Stimulated activated naive B cell treated with anti-CD40 and anti-IgM and Interleukin-4, amounts not matched to agents 10 μg/mL and 1 μg/mL and 100 μg/mL, for 72 hours (primary cell): ENCODE measurements around the gene SOWAHB.

Experiments used
- ATAC-seq, 2 donors: fragments of 150-1000 bp; cut with Tn5 transposase; replicated peaks; 2 replicates each; pipeline ENCODE4 v1.10.0; 2021; ENCODE audit warnings: moderate library complexity in 1 of 2
- DNase-seq: peaks from one replicate; pipeline ENCODE4 v3.0.0; 2021
- H3K27ac Mint-ChIP-seq: one replicate; pipeline ENCODE4 v1.8.0; 2022; ENCODE audit warnings: mild to moderate bottlenecking, mixed read lengths
- H3K27me3 Mint-ChIP-seq, 2 donors: one replicate each; pipeline ENCODE4 v1.8.0; 2022; ENCODE audit warnings: mixed read lengths in 2 of 2
- H3K36me3 Mint-ChIP-seq, 2 donors: one replicate each; pipeline ENCODE4 v1.8.0; 2022; ENCODE audit warnings: mixed read lengths in 2 of 2, mild to moderate bottlenecking in 1 of 2
- H3K4me1 Mint-ChIP-seq, 2 donors: one replicate each; pipeline ENCODE4 v1.8.0; 2022; ENCODE audit warnings: mixed read lengths in 2 of 2, mild to moderate bottlenecking in 1 of 2
- H3K4me3 Mint-ChIP-seq, 2 donors: one replicate each; pipeline ENCODE4 v1.8.0; 2022; ENCODE audit warnings: mild to moderate bottlenecking in 2 of 2, mixed read lengths in 2 of 2, moderate library complexity in 1 of 2
- H3K9me3 Mint-ChIP-seq, 2 donors: one replicate each; pipeline ENCODE4 v1.8.0; 2022; ENCODE audit warnings: mixed read lengths in 2 of 2, mild to moderate bottlenecking in 1 of 2

SOWAHB gene, protein sequence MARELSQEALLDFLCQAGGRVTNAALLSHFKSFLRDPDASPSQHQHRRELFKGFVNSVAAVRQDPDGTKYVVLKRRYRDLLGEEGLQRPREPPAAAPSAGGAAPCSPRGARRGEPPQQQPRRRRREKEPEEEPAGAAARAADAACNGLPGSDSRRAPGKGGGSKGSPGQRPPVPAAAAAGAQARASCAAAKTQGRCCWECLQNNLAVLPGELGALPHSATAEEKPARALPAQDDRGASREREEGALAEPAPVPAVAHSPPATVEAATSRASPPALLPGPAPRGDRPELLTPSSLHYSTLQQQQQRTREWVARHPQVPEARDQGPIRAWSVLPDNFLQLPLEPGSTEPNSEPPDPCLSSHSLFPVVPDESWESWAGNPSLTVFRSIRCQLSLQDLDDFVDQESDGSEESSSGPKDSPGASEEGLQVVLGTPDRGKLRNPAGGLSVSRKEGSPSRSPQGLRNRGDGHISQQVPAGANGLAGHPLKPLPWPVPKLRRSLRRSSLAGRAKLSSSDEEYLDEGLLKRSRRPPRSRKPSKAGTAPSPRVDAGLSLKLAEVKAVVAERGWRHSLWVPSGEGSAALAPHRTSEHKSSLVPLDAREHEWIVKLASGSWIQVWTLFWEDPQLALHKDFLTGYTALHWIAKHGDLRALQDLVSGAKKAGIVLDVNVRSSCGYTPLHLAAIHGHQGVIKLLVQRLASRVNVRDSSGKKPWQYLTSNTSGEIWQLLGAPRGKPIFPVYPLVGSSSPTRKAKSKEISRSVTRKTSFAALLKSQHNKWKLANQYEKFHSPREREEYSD

GRCh38 chr4:76897536-76898384 lies at the start of gene SOWAHB:
TSS of gene SOWAHB (minus strand) at chr4:76898144. CDS start at chr4:76897849, 295 bp downstream.
- DNase-seq (peak; percentile 7), ATAC-seq (peak; percentile 64 to 66)
- peaks cover 28 to 29% of the 10 kb centered on the region in 2 donors for H3K27me3 Mint-ChIP-seq

DNA sequence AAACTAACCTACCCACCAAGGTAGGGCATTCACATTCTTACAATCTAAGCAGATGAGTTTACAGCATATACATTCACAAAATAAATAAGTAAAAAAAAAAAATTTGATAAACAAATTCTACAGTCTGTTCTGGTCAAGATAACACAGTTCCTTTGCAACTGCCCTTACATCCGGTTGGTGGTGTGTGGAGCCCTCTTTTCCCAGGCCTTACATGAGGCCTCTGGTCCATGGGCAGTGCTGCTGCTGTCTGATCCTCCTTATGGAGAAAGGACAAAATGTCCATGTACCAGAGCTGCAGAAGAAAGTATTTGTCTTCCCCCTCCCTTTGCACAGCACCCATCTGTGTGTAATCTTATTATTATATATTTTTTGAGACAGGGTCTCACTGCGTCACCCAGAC lies 49.4 kb upstream of the SOWAHB start:
- peaks cover 0 to 6% of the 10 kb centered on the region in 2 donors for H3K27me3 Mint-ChIP-seq
- peaks cover 9 to 22% of the 10 kb centered on the region in 2 donors for H3K36me3 Mint-ChIP-seq
- peaks cover 13 to 23% of the 10 kb centered on the region in 2 donors for H3K4me1 Mint-ChIP-seq
- no peak overlapping the region for H3K27ac Mint-ChIP-seq
- no peak for ATAC-seq
- no peak for DNase-seq
- H3K4me3 Mint-ChIP-seq = no peak overlapping the region
- H3K9me3 Mint-ChIP-seq = peaks cover 2 to 4% of the 10 kb centered on the region in 2 donors

More at GRCh38 chr4:76897536-76898384, at the start of gene SOWAHB:
- Mint-ChIP-seq H3K4me1 (no peaks in the 10 kb centered on the region), H3K27ac (no peak within 1 kb of the TSS), H3K9me3 (no peaks in the 10 kb centered on the region), H3K36me3 (no peaks in the 10 kb centered on the region), H3K4me3 (peak within 1 kb of the TSS; percentile 63 to 67)

DNA sequence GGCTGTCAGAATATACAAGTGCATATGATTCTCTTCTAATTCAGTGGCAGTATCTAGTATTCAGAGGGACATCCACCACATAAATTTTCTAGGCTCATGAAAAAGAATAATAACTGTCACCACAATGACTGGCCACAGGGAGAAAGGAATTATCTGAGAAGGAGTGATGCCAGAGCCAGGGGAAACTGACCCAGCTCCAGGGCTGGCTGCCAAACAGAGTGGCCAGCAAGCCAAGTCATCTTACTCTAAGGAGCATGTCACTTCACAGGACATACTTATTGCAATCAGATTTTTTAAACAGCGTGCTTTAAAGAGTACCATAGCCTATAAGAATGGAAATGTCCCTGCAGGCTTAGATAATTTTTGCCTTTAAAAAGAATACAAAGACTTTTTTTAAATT lies 45.8 kb upstream of the SOWAHB start:
- H3K4me1 Mint-ChIP-seq = peaks cover 5 to 8% of the 10 kb centered on the region in 2 donors
- ATAC-seq = no peak
- H3K27me3 Mint-ChIP-seq = no peaks in the 10 kb centered on the region
- no peak overlapping the region for H3K4me3 Mint-ChIP-seq
- DNase-seq = no peak
- H3K36me3 Mint-ChIP-seq = peaks cover 9 to 23% of the 10 kb centered on the region in 2 donors
- no peak overlapping the region for H3K27ac Mint-ChIP-seq
- peaks cover 6 to 8% of the 10 kb centered on the region in 2 donors for H3K9me3 Mint-ChIP-seq

DNA sequence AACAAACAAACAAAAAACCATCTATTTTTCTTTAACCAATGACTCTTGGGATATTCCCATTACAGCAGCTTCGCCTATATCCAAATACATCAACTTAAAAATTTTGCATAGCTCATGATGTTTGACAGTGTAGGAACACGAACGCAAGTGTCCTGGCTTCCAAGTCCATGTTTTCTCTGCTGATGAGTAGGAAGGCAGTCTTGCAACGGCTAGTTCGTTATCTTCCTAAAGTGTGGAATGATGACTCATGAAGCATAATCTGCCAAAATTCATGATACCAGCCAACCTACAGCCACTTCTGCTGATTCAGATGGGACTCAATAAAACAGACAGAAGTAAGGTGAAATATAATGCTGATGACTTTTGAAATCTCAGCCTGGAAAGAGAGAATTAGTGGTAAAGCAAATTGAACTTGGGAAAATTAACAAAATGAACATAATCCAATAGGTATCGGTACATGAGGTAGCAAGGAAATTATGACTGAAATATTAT lies 45.2 kb upstream of the SOWAHB start:
- no peak for ATAC-seq
- H3K4me3 Mint-ChIP-seq = no peak overlapping the region
- no peaks in the 10 kb centered on the region for H3K27me3 Mint-ChIP-seq
- no peak for DNase-seq
- H3K9me3 Mint-ChIP-seq = peaks cover 4% of the 10 kb centered on the region in 2 donors
- peaks cover 0 to 2% of the 10 kb centered on the region in 2 donors for H3K4me1 Mint-ChIP-seq
- peaks cover 3 to 18% of the 10 kb centered on the region in 2 donors for H3K36me3 Mint-ChIP-seq
- H3K27ac Mint-ChIP-seq = no peak overlapping the region

- ATAC-seq (no peak), DNase-seq (no peak)
- peaks cover 0 to 8% of the 10 kb centered on the region in 2 donors for H3K27me3 Mint-ChIP-seq
- no peak overlapping the region for H3K27ac Mint-ChIP-seq
- peaks cover 10 to 11% of the 10 kb centered on the region in 2 donors for H3K9me3 Mint-ChIP-seq
- H3K4me3 Mint-ChIP-seq = no peak overlapping the region
- peaks cover 3 to 14% of the 10 kb centered on the region in 2 donors for H3K36me3 Mint-ChIP-seq
- no peaks in the 10 kb centered on the region for H3K4me1 Mint-ChIP-seq
Observed at GRCh38 chr4:76939184-76939583, 41.2 kb upstream of the SOWAHB start.

DNA sequence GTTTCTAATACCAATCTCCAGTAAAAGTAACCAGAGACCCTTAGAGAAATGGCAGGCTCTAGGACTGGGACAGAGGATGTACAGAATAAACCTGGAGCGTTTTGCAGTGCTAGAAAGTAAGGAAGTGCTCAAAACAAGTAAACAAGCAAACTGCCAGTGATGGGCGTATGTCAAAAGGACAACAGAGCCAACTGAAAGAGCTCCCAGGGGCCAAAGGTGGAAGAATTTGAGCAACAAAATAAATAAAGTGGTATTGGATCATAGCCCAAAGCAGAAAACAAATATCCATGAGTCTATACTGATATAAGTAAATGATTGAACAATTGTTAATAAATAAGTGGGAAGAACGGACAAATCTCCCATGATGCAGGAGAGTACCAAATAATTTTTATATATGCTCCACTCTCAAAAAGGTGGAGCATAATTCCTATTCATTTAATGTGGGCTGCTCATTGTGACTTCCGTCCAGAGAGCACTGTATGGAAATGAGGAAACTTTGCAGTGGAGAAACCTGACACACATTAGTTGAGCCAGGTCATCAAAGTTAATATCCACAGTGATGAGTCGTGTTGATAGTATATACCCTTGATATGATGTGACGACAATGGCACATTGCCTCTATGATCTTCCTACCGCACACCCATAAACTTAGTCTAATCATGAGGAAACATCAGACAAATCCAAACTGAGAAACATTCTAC lies 33.8 kb upstream of the SOWAHB start:
- Mint-ChIP-seq H3K36me3 (no peaks in the 10 kb centered on the region), H3K27ac (no peak overlapping the region), H3K4me3 (no peak overlapping the region), H3K27me3 (peaks cover 0 to 8% of the 10 kb centered on the region in 2 donors), H3K4me1 (no peaks in the 10 kb centered on the region), H3K9me3 (peaks cover 4% of the 10 kb centered on the region in 2 donors)
- ATAC-seq (no peak), DNase-seq (no peak)

- no peaks in the 10 kb centered on the region for H3K4me1 Mint-ChIP-seq
Observed at GRCh38 chr4:76931087-76931486, 33.1 kb upstream of the SOWAHB start.

GRCh38 chr4:76930685-76931084 lies 32.7 kb upstream of the SOWAHB start:
- H3K4me1 Mint-ChIP-seq = no peaks in the 10 kb centered on the region
- H3K9me3 Mint-ChIP-seq = no peaks in the 10 kb centered on the region
- H3K27ac Mint-ChIP-seq = no peak overlapping the region
- no peak for DNase-seq
- no peaks in the 10 kb centered on the region for H3K36me3 Mint-ChIP-seq
- H3K27me3 Mint-ChIP-seq = peaks cover 0 to 3% of the 10 kb centered on the region in 2 donors
- no peak overlapping the region for H3K4me3 Mint-ChIP-seq
- ATAC-seq = no peak

More at GRCh38 chr4:76931087-76931486, 33.1 kb upstream of the SOWAHB start:
- Mint-ChIP-seq H3K27ac (no peak overlapping the region), H3K36me3 (no peaks in the 10 kb centered on the region), H3K27me3 (peaks cover 0 to 3% of the 10 kb centered on the region in 2 donors), H3K4me3 (no peak overlapping the region), H3K9me3 (no peaks in the 10 kb centered on the region)
- DNase-seq = no peak
- ATAC-seq = no peak

GRCh38 chr4:76926841-76927240 lies 28.9 kb upstream of the SOWAHB start:
- no peaks in the 10 kb centered on the region for H3K36me3 Mint-ChIP-seq
- H3K27ac Mint-ChIP-seq = no peak overlapping the region
- no peak for DNase-seq
- H3K4me3 Mint-ChIP-seq = no peak overlapping the region
- no peak for ATAC-seq
- no peaks in the 10 kb centered on the region for H3K9me3 Mint-ChIP-seq
- no peaks in the 10 kb centered on the region for H3K27me3 Mint-ChIP-seq
- H3K4me1 Mint-ChIP-seq = no peaks in the 10 kb centered on the region

DNA sequence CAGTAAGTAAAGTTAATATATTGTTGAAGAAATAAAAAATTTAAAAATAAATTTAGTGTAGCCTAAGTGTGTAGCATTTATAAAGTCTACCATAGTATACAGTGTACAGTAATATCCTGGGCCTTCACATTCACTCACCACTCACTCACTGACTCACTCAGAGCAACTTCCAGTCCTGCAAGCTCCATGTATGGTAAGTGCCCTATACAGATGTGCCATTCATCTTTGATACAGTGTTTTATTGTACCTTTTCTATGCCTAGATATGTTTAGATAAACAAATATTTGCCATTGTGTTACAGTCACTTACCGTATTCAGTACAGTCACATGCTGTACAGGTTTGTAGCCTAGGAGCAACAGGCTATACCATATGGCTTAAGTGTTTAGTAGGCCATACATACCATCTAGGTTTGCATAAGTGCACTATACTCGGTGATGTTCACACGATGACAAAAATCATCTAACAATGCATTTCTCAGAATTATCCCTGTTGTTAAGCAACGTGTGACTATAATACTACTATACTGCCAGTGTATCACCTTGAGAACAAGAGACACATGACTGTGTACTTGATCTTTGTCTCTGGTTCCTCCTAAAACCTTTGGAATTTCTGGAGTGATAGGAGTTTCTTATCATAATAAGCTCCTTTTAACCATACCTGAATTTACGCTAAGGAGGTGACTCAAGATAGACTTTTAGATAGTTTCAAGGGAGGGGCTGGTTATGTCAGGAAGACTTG lies 25.8 kb upstream of the SOWAHB start:
- DNase-seq (no peak), ATAC-seq (no peak)
- peaks cover 4 to 6% of the 10 kb centered on the region in 2 donors for H3K27me3 Mint-ChIP-seq
- no peaks in the 10 kb centered on the region for H3K4me1 Mint-ChIP-seq
- no peak overlapping the region for H3K27ac Mint-ChIP-seq
- H3K9me3 Mint-ChIP-seq = no peaks in the 10 kb centered on the region
- H3K4me3 Mint-ChIP-seq = no peak overlapping the region
- no peaks in the 10 kb centered on the region for H3K36me3 Mint-ChIP-seq

DNA sequence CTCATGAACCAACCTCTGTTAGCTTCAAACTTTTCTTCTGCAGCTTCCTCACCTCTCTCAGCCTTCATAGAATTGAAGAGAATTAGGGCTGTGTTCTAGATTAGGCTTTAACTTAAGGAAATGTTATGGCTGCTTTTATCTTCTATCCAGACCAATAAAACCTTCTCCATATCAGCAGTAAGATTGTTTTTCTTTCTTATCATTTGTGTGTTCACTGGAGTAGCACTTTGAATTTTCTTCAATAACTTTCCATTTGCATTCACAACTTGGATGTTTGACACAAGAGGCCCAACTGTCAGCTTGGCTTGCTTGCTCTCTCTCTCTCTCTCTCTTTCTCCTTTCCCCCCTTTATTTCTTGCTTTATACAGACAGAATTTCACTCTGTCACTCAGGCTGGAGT lies 22.8 kb upstream of the SOWAHB start:
- no peak for DNase-seq
- no peak overlapping the region for H3K4me3 Mint-ChIP-seq
- H3K4me1 Mint-ChIP-seq = no peaks in the 10 kb centered on the region
- H3K27ac Mint-ChIP-seq = no peak overlapping the region
- no peaks in the 10 kb centered on the region for H3K36me3 Mint-ChIP-seq
- no peaks in the 10 kb centered on the region for H3K9me3 Mint-ChIP-seq
- peaks cover 4 to 6% of the 10 kb centered on the region in 2 donors for H3K27me3 Mint-ChIP-seq
- no peak for ATAC-seq

GRCh38 chr4:76909711-76910110 lies 11.8 kb upstream of the SOWAHB start:
- H3K4me1 Mint-ChIP-seq = no peaks in the 10 kb centered on the region
- no peak for DNase-seq
- H3K36me3 Mint-ChIP-seq = no peaks in the 10 kb centered on the region
- no peak for ATAC-seq
- H3K9me3 Mint-ChIP-seq = peaks cover 0 to 1% of the 10 kb centered on the region in 2 donors
- H3K27me3 Mint-ChIP-seq = peaks cover 11 to 27% of the 10 kb centered on the region in 2 donors
- no peak overlapping the region for H3K4me3 Mint-ChIP-seq
- H3K27ac Mint-ChIP-seq = no peak overlapping the region

DNA sequence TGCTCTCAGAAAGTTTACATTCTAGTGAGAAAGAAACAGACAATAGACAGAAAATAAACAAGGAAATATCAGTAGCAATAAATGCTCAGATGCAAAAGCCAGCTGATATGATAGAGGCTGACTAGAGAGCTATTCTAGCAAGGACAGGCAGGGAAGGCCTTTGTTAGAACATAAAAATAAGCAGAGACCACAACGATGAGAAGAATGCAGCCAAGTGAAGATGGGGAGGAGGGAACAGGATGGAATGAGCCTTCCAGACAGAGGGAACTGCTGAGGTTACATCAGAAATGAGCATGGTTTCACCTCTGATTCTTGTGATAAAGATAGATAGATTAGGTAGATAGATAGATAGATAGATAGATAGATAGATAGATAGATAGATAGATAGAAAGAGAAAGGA lies 7.6 kb upstream of the SOWAHB start:
- H3K27me3 Mint-ChIP-seq = peaks cover 6 to 18% of the 10 kb centered on the region in 2 donors

More for the DNA sequence above, 7.6 kb upstream of the SOWAHB start:
- Mint-ChIP-seq H3K36me3 (no peaks in the 10 kb centered on the region), H3K4me3 (no peak overlapping the region), H3K9me3 (peaks cover 0 to 1% of the 10 kb centered on the region in 2 donors), H3K4me1 (no peaks in the 10 kb centered on the region), H3K27ac (no peak overlapping the region)
- ATAC-seq = no peak
- no peak for DNase-seq
